Adipocyte (in vitro differentiated cells): ENCODE results near the gene FYN.

ENCODE experiments used
- DNase-seq: peaks from one replicate; pipeline ENCODE4 v3.0.0-alpha.2; 2015; ENCODE audit warnings: low read depth
- H3K27me3 ChIP-seq: replicated peaks from 2 replicates; pipeline ENCODE4 v1.7.0; 2013; ENCODE audit warnings: mild to moderate bottlenecking, low read length, moderate library complexity; ENCODE audit not compliant: control insufficient read depth, insufficient read depth
- H3K36me3 ChIP-seq: 2 replicates; pipeline ENCODE4 v1.7.0; 2013; ENCODE audit warnings: low read length, mild to moderate bottlenecking, moderate library complexity; ENCODE audit not compliant: control insufficient read depth, insufficient read depth, severe bottlenecking
- H3K4me1 ChIP-seq: 2 replicates; pipeline ENCODE4 v1.7.0; 2013; ENCODE audit warnings: mild to moderate bottlenecking, low read length, moderate library complexity; ENCODE audit not compliant: control insufficient read depth, insufficient read depth
- H3K4me3 ChIP-seq: 2 replicates; pipeline ENCODE4 v1.7.0; 2013; ENCODE audit warnings: mild to moderate bottlenecking, low read length, moderate library complexity
- H3K9ac ChIP-seq: 2 replicates; pipeline ENCODE4 v1.7.0; 2013; ENCODE audit warnings: mild to moderate bottlenecking, low read length, moderate library complexity
- H3K9me3 ChIP-seq: 2 replicates; pipeline ENCODE4 v1.7.0; 2013; ENCODE audit warnings: mild to moderate bottlenecking, low read length, moderate library complexity; ENCODE audit not compliant: control insufficient read depth

Gene FYN

GRCh38 chr6:111739257-111739696 is 134.0 kb downstream of the FYN start:
- Histone ChIP-seq H3K36me3 (peaks cover 21% of the 10 kb centered on the region), H3K4me3 (no peak overlapping the region), H3K9ac (no peak overlapping the region), H3K27me3 (no peaks in the 10 kb centered on the region), H3K9me3 (no peaks in the 10 kb centered on the region), H3K4me1 (peaks cover 37% of the 10 kb centered on the region)
- DNase-seq: no peak

GRCh38 chr6:111738631-111739030 is 134.6 kb downstream of the FYN start:
- H3K36me3 ChIP-seq: peaks cover 21% of the 10 kb centered on the region
- DNase-seq: no peak
- no peak overlapping the region for H3K9ac ChIP-seq
- peaks cover 33% of the 10 kb centered on the region for H3K4me1 ChIP-seq
- H3K9me3 ChIP-seq: no peaks in the 10 kb centered on the region
- H3K27me3 ChIP-seq: no peaks in the 10 kb centered on the region
- no peak overlapping the region for H3K4me3 ChIP-seq

GRCh38 chr6:111738156-111738555 is 135.1 kb downstream of the FYN start:
- Histone ChIP-seq H3K9ac (no peak overlapping the region), H3K36me3 (peaks cover 26% of the 10 kb centered on the region)
- no peak for DNase-seq

GRCh38 chr6:111737065-111737521 is 136.2 kb downstream of the FYN start:
- Histone ChIP-seq H3K36me3 (peaks cover 34% of the 10 kb centered on the region), H3K9me3 (peaks cover 7% of the 10 kb centered on the region), H3K27me3 (no peaks in the 10 kb centered on the region), H3K4me1 (peaks cover 22% of the 10 kb centered on the region), H3K4me3 (no peak overlapping the region), H3K9ac (no peak overlapping the region)
- DNase-seq: peak; percentile 25

More at GRCh38 chr6:111738156-111738555, 135.1 kb downstream of the FYN start:
- Histone ChIP-seq H3K9me3 (no peaks in the 10 kb centered on the region), H3K27me3 (no peaks in the 10 kb centered on the region), H3K4me3 (no peak overlapping the region), H3K4me1 (peaks cover 28% of the 10 kb centered on the region)

- H3K27me3 ChIP-seq: no peaks in the 10 kb centered on the region
- H3K9me3 ChIP-seq: peaks cover 9% of the 10 kb centered on the region
- peaks cover 22% of the 10 kb centered on the region for H3K4me1 ChIP-seq
- no peak overlapping the region for H3K9ac ChIP-seq
- no peak for DNase-seq
- no peak overlapping the region for H3K4me3 ChIP-seq
- peaks cover 40% of the 10 kb centered on the region for H3K36me3 ChIP-seq
Measured at GRCh38 chr6:111736005-111736608, 137.1 kb downstream of the FYN start.

GRCh38 chr6:111734068-111735061 is 138.9 kb downstream of the FYN start:
- Histone ChIP-seq H3K4me1 (peaks cover 22% of the 10 kb centered on the region), H3K9ac (no peak overlapping the region), H3K27me3 (no peaks in the 10 kb centered on the region), H3K36me3 (peaks cover 32% of the 10 kb centered on the region), H3K9me3 (peaks cover 9% of the 10 kb centered on the region), H3K4me3 (no peak overlapping the region)
- no peak for DNase-seq

- Histone ChIP-seq H3K9me3 (peaks cover 9% of the 10 kb centered on the region), H3K4me3 (no peak overlapping the region), H3K27me3 (no peaks in the 10 kb centered on the region), H3K36me3 (peaks cover 19% of the 10 kb centered on the region), H3K9ac (no peak overlapping the region), H3K4me1 (peaks cover 24% of the 10 kb centered on the region)
- no peak for DNase-seq
Measured at GRCh38 chr6:111732390-111732789, 140.9 kb downstream of the FYN start.

GRCh38 chr6:111731456-111732195 is 141.6 kb downstream of the FYN start:
- Histone ChIP-seq H3K4me1 (peaks cover 20% of the 10 kb centered on the region), H3K9me3 (peaks cover 9% of the 10 kb centered on the region), H3K36me3 (peaks cover 19% of the 10 kb centered on the region), H3K9ac (no peak overlapping the region), H3K4me3 (no peak overlapping the region), H3K27me3 (no peaks in the 10 kb centered on the region)
- no peak for DNase-seq

GRCh38 chr6:111730864-111731263 is 142.4 kb downstream of the FYN start:
- no peak overlapping the region for H3K9ac ChIP-seq
- peaks cover 18% of the 10 kb centered on the region for H3K4me1 ChIP-seq
- peaks cover 19% of the 10 kb centered on the region for H3K36me3 ChIP-seq
- DNase-seq: no peak
- H3K4me3 ChIP-seq: no peak overlapping the region
- peaks cover 9% of the 10 kb centered on the region for H3K9me3 ChIP-seq
- no peaks in the 10 kb centered on the region for H3K27me3 ChIP-seq

GRCh38 chr6:111727802-111728201 is 145.4 kb downstream of the FYN start:
- Histone ChIP-seq H3K36me3 (peaks cover 13% of the 10 kb centered on the region), H3K27me3 (no peaks in the 10 kb centered on the region), H3K9me3 (peaks cover 9% of the 10 kb centered on the region), H3K9ac (no peak overlapping the region), H3K4me1 (peaks cover 42% of the 10 kb centered on the region), H3K4me3 (no peak overlapping the region)
- DNase-seq: no peak

GRCh38 chr6:111727041-111727440 is 146.2 kb downstream of the FYN start:
- peaks cover 2% of the 10 kb centered on the region for H3K9me3 ChIP-seq
- no peaks in the 10 kb centered on the region for H3K27me3 ChIP-seq
- DNase-seq: no peak
- H3K4me1 ChIP-seq: peaks cover 50% of the 10 kb centered on the region
- no peak overlapping the region for H3K9ac ChIP-seq
- H3K4me3 ChIP-seq: no peak overlapping the region
- H3K36me3 ChIP-seq: peaks cover 5% of the 10 kb centered on the region
